Measurements from ENCODE around the gene MALRD1.

- TF ChIP-seq CTCF (IDR thresholded peaks at IDR 0.05): no peak
- TF ChIP-seq POLR2A (IDR thresholded peaks at IDR 0.05): no peak
Observed at GRCh38 chr10:19144206-19144605, 95.6 kb downstream of the MALRD1 start.

Measured in lower leg skin (tissue), 3 donors.